IPS-11a (cell line): ENCODE results near the gene PRKCA.

Source experiments
- H3K4me3 ChIP-seq: one replicate; pipeline ENCODE4 v1.5.1; 2013; ENCODE audit warnings: low read depth, low read length, control low read depth

The PRKCA gene

DNA sequence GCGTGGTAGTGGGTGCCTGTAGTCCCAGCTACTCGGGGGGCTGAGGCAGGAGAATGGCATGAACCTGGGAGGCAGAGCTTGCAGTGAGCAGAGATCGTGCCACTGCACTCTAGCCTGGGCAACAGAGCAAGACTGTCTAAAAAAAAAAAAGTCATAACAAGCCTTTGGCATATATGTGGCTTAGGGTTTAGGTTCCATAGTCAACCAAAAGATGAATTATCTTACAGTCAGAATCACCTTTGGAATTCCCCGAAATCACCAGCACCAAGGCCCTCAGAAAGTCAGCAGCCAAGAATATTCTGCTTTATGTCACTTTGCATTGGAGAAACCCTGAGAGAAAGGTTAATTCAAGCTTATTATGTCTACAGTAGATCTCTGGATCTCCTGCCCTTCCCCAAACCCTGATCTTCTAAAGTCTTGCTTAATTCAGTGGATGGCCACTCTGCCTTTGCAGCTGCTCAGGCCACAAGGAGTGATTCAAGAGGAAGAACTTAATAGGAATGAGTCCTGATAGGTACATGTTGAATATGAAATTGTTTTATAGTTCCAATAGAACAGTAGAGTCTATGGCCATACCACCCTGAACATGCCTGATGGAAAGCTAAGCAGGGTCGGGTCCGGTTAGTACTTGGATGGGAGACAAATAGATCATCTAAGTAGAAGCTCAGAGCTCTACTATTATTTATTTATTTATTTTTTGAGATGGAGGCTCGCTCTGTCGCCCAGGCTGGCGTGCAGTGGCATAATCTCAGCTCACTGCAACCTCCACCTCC, 336.5 kb downstream of the PRKCA start:
- no peak overlapping the region for H3K4me3 ChIP-seq

DNA sequence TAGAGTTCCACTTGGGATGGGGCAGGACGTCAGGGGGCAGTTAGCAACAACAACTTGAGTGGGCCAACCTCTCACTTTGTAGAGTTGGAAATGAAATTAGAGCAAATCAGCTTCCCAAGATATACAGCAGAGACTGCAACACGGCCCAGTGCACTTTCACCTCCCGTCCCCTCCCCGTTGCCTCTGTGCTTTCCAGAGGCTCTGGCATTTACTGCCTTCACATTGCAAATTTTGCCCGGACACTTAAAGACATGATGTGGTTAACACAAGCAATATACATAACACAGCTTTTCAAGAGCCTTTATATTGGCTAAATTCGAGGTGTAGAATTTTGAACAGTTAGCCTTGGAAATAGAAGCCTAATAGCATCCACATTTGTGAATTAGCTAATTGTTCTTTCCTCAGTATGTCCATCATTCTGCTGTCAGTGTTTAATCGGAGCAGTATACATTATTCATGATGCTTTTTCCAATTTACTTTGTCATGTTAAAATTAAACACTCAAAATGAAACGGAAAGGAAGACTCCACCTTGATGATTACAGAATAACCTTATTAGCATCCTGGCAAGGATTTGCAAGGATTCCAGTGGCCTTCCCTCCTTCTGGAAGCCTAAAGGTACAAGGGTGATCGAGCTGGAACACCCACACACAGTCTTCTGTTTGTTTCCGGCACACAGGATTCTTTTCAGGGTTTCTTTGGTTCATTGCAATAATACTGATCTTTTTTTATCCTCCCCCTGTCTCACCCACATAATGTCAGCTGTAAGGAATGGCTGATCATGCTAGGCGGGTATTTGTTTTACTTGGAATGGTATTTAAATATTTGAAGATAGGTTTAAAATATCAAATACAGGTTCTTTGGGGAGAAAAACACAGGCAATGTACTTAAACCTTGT, 341.6 kb downstream of the PRKCA start:
- H3K4me3 ChIP-seq: no peak overlapping the region

- H3K4me3 ChIP-seq: no peak overlapping the region
Measured at GRCh38 chr17:66645259-66645658, 342.8 kb downstream of the PRKCA start.

DNA sequence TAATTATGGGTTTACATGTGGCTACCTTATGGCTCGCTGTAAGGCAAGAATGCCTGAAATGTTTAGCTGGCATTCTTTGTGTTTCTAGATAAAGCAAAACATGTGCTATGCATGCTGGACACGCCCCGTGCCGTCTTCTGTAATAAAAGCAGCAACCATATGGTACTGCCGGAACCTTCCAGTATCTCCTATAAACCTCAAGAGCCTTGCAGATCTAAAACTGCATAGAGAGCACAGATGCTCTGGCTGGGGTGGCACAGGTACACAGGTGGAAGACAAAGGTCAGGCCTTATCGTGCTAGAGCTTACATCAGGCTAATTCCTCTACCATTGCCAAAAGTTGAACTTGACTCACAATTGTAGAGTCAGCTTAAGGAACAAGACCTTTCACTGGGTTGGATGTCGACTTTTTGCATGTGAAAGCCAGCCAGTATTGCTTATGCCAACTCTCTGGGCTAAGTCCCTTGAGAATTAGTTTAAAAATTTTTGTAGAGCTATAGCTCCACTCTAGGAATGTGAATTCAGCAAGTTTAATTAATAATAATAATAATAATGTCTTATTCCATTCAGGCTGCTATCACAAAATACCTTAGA, 345.1 kb downstream of the PRKCA start:
- H3K4me3 ChIP-seq: no peak overlapping the region

DNA sequence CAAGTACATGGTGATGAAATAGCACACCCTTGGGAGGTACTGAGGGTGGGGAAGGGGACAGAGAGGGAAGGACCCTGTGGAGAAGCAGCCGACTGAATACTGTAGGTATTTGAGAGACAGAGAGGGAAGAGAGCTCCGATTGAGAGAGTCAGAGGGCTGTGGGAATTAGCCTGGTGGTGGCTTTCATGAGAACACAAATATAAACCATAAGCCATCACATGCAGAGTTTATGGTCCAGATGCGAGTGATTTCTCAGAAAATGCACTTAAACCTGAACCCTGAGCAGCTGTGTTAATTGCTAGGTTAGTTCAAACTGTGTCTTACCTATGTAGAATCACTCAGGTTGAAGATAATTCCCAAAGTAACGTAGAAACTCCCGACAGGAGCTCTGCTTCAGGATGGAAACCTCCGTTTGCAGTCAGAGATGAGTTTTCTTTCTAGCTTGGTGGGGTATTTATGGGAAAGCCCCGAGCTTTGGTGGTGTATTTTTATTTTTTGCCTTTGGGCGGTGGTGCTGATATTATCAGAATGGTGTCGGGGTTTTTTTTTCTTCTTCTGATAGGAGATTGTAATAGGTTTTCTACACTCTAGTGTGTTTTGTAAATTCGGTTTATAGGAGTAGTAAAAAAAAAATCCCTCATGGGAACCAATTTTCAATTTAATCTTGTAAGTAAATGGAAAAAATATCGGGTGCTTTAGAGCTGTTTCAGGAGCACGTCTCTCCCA, 347.6 kb downstream of the PRKCA start:
- no peak overlapping the region for H3K4me3 ChIP-seq

DNA sequence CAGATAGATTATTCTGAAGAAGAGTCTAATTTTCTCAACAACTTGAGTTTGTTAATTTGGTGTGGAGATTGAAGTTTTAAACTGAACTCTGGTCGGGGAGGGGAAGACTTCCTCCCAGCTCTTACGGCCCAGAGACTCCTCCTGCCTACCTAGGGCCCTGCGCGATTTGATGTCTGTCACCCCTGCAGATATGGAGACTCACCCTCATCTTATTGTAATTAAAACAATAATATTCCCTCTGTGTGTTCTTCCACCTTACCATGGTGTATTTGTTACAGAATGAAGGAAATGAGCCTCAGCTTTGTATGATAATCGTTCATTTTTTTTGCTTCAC, 348.1 kb downstream of the PRKCA start:
- no peak overlapping the region for H3K4me3 ChIP-seq

GRCh38 chr17:66652840-66653507, 350.6 kb downstream of the PRKCA start:
- H3K4me3 ChIP-seq: no peak overlapping the region

GRCh38 chr17:66654106-66654740, 351.8 kb downstream of the PRKCA start:
- H3K4me3 ChIP-seq: no peak overlapping the region

GRCh38 chr17:66654764-66655163, 352.4 kb downstream of the PRKCA start:
- H3K4me3 ChIP-seq: no peak overlapping the region

GRCh38 chr17:66655461-66655860, 353.0 kb downstream of the PRKCA start:
- no peak overlapping the region for H3K4me3 ChIP-seq

DNA sequence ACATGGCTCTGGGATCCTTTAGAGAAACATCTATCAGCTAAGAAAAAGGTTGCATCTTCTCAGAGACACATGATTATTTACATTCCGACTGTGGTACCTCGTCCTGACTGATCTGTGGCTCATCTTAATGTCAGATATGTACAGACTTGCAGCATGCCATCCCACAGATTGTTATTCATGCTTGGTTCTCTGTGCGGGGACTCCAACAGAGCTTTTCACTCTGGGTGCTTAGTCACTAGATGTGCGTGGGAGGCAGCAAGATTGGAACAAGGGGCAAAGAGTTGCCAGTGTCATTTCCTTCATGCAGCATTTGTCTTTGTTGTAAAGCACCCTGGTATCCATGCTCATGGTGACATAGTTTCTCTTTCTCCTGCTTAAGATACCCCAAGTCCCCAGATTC, 353.4 kb downstream of the PRKCA start:
- H3K4me3 ChIP-seq: no peak overlapping the region

GRCh38 chr17:66661411-66662256, 359.2 kb downstream of the PRKCA start:
- H3K4me3 ChIP-seq: no peak overlapping the region

- no peak overlapping the region for H3K4me3 ChIP-seq
Measured at GRCh38 chr17:66662496-66662895, 360.1 kb downstream of the PRKCA start.

DNA sequence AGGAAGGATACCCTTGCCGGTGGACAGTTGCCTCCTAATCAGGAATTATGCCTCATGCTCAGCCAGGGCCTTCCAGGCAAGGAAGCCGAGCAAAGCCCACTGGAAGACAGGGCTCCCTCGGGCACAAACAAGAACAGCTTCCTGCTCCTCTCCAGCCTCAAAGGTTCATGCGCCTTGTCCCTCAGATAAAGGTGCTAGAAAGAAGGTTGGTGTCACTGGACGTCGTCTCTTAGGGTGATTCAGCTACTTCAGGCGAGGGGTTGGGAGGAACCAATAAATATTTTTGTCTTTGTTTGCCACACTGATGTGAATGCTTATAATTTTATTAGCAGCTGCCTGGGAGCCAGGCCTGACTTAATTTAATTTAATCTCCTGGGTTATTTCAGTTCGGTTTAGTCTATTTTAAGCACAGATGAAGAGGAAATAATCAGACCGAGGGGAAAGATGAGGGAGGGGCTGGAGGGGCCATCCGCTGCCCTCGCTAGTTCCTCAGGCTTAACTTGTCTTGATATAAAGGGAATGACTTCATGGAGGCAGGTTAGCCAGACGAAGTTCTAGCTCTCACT, 360.7 kb downstream of the PRKCA start:
- H3K4me3 ChIP-seq: no peak overlapping the region

GRCh38 chr17:66664336-66664735, 361.9 kb downstream of the PRKCA start:
- no peak overlapping the region for H3K4me3 ChIP-seq

DNA sequence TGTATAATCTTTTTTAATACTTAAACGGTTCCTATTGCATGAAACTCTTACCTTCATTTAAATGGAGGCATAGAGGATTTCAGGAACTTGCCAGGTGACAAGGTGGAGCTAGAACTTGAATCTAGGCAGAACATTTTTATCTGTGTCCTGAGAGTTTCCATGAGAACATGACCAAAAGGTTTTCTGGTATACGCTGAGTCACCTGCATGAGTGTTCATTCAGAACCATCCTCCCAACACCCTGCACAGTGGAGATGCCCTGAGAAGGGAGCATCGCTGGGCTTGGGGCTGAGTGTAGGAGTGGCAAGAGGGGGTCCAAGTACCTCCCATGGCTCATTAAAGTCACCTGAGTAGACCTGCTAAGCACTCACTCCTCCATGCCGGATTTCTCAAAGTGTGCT, 362.8 kb downstream of the PRKCA start:
- no peak overlapping the region for H3K4me3 ChIP-seq

DNA sequence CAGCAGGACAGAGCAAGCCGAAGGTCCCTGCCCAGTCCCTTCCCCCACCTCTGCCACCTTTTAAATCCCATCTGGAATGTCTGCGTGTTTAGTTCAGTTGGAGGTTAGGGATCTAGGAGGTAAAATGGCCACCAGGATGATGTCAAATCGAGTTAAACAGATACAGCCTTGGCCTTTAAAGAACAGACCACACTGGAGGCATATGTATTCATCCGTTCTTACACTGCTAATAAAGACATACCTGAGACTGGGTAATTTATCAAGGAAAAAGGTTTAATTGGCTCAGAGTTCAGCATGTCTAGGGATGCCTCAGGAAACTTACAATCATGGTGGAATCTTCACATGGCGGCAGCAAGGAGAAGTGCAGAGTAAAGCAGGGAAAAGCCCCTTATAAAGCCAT, 364.7 kb downstream of the PRKCA start:
- H3K4me3 ChIP-seq: no peak overlapping the region

DNA sequence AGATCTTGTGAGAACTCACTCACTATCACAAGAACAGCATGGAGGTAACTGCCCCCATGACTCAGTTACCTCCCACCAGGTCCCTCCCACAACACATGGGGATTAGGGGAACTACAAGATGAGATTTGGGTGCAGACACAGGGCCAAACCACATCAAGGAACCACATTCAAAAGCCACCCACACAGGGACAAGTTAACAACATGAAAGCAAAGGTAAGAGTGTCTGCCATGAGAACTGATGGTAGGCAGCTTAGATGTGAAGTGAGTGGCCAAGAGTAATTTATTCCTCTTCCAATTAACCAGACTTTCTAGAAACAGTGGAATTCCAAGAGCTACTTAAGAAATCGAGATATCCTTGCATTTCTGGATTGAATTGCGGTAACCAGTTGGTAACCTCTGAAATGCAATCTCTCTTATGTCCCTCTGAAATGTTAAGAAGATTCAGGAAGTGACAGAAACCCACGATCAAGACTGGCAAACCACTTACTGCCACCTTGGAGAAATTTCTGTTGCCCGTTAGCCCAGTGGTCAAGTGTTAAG, 365.1 kb downstream of the PRKCA start:
- H3K4me3 ChIP-seq: no peak overlapping the region

DNA sequence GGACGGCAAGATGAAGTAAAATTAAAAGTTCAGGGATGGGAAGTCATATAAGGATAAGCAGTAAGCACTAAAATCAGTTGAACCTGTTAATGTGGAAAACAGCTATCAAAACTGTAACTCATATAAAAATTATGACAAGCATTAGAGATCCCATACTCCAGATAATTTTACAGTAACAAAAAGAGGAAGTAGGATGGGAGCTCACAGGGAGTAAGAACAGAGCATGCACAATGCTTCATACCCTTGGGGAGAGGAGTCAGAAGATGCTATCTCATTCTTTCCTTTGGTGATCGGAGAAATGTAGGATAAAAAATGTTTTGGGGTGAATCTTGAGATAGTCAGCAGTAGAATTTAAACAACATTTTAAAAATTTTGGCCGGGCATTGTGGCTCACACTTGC, 367.8 kb downstream of the PRKCA start:
- no peak overlapping the region for H3K4me3 ChIP-seq
